PFSK-1 (cell line): ENCODE data around the gene ZNF385D.

Experiments
- FOXP2 ChIP-seq: optimal IDR thresholded peaks from 2 replicates; pipeline ENCODE3; 2011; ENCODE audit warnings: borderline replicate concordance, control low read depth, inconsistent platforms; ENCODE audit not compliant: insufficient read depth; ENCODE audit errors: extremely low read length, extremely low read depth
- POLR2AphosphoS5 ChIP-seq: IDR thresholded peaks from 2 replicates; pipeline ENCODE4 v1.6.1; 2012; ENCODE audit warnings: low read depth, mild to moderate bottlenecking, control low read depth, low read length, moderate library complexity
- SIN3A ChIP-seq: IDR thresholded peaks from 2 replicates; pipeline ENCODE4 v1.6.1; 2012; ENCODE audit warnings: mild to moderate bottlenecking, low read length, moderate library complexity, borderline replicate concordance; ENCODE audit not compliant: insufficient read depth
- TAF1 ChIP-seq: IDR thresholded peaks from 2 replicates; pipeline ENCODE4 v1.6.1; 2012; ENCODE audit warnings: low read length, control low read depth, borderline replicate concordance; ENCODE audit not compliant: insufficient read depth
- TF ChIP-seq, protein P1 (sequence below), 2 experiments: IDR thresholded peaks; 2 replicates each; pipeline versions ENCODE4 v1.6.1 to v1.8.0; 2011 to 2012; ENCODE audit warnings: low read depth in 2 of 2, low read length in 2 of 2, control low read depth in 1 of 2, inconsistent platforms in 1 of 2, mild to moderate bottlenecking in 1 of 2, moderate library complexity in 1 of 2; ENCODE audit not compliant: insufficient read depth in 1 of 2

Gene ZNF385D

DNA sequence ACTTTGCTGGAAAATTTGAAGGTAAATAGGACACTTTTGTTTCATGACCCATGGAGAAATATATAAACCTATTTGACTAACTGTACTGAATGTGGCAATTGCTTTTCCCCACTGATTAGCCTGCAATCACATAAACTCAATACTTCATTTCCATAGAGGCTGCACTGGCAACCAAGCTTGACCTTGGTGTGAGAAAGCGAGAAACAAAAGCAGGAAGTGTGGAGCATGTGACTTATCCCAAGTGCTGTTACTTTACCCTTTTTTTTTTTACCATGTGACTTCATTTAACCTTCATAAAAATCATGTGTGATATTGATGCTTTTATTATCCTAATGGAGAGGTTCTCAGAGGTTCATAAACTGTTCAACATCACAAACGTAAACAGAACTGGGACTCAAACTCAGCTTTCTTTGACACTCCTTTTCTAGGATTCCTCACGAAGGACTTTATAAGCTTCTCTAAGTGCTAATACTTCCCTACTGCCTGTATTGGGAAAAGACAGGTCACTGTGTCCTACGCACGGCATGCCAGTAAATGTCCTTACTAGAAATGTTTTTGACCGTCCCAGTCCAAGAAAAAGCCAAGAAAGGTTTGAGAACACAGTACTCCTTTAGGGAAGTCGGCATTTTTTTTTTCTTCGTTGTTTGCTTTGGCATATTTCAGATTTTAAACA is 34.9 kb upstream of the ZNF385D start:
- TF ChIP-seq FOXP2 (no peak), POLR2AphosphoS5 (no peak), SIN3A (no peak), TAF1 (no peak)
- TF ChIP-seq, protein P1, sequence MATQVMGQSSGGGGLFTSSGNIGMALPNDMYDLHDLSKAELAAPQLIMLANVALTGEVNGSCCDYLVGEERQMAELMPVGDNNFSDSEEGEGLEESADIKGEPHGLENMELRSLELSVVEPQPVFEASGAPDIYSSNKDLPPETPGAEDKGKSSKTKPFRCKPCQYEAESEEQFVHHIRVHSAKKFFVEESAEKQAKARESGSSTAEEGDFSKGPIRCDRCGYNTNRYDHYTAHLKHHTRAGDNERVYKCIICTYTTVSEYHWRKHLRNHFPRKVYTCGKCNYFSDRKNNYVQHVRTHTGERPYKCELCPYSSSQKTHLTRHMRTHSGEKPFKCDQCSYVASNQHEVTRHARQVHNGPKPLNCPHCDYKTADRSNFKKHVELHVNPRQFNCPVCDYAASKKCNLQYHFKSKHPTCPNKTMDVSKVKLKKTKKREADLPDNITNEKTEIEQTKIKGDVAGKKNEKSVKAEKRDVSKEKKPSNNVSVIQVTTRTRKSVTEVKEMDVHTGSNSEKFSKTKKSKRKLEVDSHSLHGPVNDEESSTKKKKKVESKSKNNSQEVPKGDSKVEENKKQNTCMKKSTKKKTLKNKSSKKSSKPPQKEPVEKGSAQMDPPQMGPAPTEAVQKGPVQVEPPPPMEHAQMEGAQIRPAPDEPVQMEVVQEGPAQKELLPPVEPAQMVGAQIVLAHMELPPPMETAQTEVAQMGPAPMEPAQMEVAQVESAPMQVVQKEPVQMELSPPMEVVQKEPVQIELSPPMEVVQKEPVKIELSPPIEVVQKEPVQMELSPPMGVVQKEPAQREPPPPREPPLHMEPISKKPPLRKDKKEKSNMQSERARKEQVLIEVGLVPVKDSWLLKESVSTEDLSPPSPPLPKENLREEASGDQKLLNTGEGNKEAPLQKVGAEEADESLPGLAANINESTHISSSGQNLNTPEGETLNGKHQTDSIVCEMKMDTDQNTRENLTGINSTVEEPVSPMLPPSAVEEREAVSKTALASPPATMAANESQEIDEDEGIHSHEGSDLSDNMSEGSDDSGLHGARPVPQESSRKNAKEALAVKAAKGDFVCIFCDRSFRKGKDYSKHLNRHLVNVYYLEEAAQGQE (IDR thresholded peaks at IDR 0.05; ENCODE audit: insufficient read depth in 1 of 2, low read depth in 2 of 2, low read length in 2 of 2) = no peak

GRCh38 chr3:21783839-21784238 is 32.8 kb upstream of the ZNF385D start:
- TF ChIP-seq POLR2AphosphoS5 = no peak
- TF ChIP-seq, protein P1 (IDR thresholded peaks at IDR 0.05; ENCODE audit: insufficient read depth in 1 of 2, low read depth in 2 of 2, low read length in 2 of 2) = no peak
- no peak for TF ChIP-seq FOXP2
- TF ChIP-seq TAF1 = no peak
- no peak for TF ChIP-seq SIN3A

DNA sequence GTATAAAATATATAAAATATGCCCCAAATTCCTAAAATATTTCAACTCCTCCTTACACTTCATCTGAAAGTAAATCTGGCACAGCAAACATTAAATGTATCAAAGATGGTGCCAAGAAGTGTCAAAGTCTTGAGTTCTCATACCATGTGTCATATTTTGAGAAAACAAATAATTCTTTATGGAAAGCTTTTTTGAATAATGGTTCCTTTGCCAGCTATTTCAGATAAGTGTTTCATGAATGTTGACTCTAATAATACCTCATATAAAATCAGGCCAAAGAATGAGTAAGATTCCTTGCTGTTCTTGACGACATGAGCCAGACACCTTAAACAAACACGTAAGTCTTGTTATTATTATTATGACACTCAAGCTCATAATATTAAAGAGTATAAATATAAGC is 30.3 kb upstream of the ZNF385D start:
- TF ChIP-seq, protein P1 (IDR thresholded peaks at IDR 0.05; ENCODE audit: insufficient read depth in 1 of 2, low read depth in 2 of 2, low read length in 2 of 2) = no peak
- TF ChIP-seq FOXP2 = no peak
- no peak for TF ChIP-seq SIN3A
- TF ChIP-seq POLR2AphosphoS5 = no peak
- TF ChIP-seq TAF1 = no peak

GRCh38 chr3:21779909-21780308 is 28.9 kb upstream of the ZNF385D start:
- TF ChIP-seq TAF1 = no peak
- TF ChIP-seq, protein P1 (IDR thresholded peaks at IDR 0.05; ENCODE audit: insufficient read depth in 1 of 2, low read depth in 2 of 2, low read length in 2 of 2) = no peak
- TF ChIP-seq FOXP2 = no peak

GRCh38 chr3:21778715-21779114 is 27.7 kb upstream of the ZNF385D start:
- TF ChIP-seq SIN3A = no peak
- no peak for TF ChIP-seq TAF1
- TF ChIP-seq POLR2AphosphoS5 = no peak
- TF ChIP-seq FOXP2 = no peak
- TF ChIP-seq, protein P1 (IDR thresholded peaks at IDR 0.05; ENCODE audit: insufficient read depth in 1 of 2, low read depth in 2 of 2, low read length in 2 of 2) = no peak
